GM21381 (cell line): Measurements from ENCODE around the gene CMPK2.
"Not testable (repeated sequence)": the region's sequence is repeated elsewhere in the genome, so short reads cannot be mapped to it uniquely, and the experiment has no call there.

ENCODE experiments used
- ATAC-seq: cut with Tn5 transposase; IDR thresholded peaks from one replicate; pipeline ENCODE4 v1.9.1; 2021; ENCODE audit warnings: mild to moderate bottlenecking, moderate library complexity; ENCODE audit not compliant: unreplicated experiment

The CMPK2 gene

GRCh38 chr2:6865346-6866274, at the start of gene CMPK2:
TSS of gene CMPK2 (minus strand) at chr2:6865907. CDS start at chr2:6865696, 211 bp downstream.
- peak; percentile 77 for ATAC-seq

- ATAC-seq = no peak
These were observed 49.7 kb upstream of the CMPK2 start for GRCh38 chr2:6915399-6915798.

- ATAC-seq = no peak
These were observed 49.1 kb upstream of the CMPK2 start for GRCh38 chr2:6914828-6915227.

- no peak for ATAC-seq
These were observed 47.9 kb upstream of the CMPK2 start for GRCh38 chr2:6913415-6914157.

- no peak for ATAC-seq
These were observed 46.0 kb upstream of the CMPK2 start for GRCh38 chr2:6911721-6912120.

- ATAC-seq = peak; percentile 98
These were observed 44.0 kb upstream of the CMPK2 start for GRCh38 chr2:6909431-6910385.

- ATAC-seq = no peak
These were observed 42.6 kb upstream of the CMPK2 start for GRCh38 chr2:6908291-6908690.

- ATAC-seq = no peak
These were observed 40.5 kb upstream of the CMPK2 start for GRCh38 chr2:6906165-6906741.

- ATAC-seq = no peak
These were observed 40.0 kb upstream of the CMPK2 start for GRCh38 chr2:6905668-6906067.

GRCh38 chr2:6902581-6902980, 36.9 kb upstream of the CMPK2 start:
- not testable (repeated sequence) for ATAC-seq

GRCh38 chr2:6896930-6897759, 31.4 kb upstream of the CMPK2 start:
- no peak for ATAC-seq

GRCh38 chr2:6893876-6894482, 28.3 kb upstream of the CMPK2 start:
- ATAC-seq = no peak

GRCh38 chr2:6888724-6889123, 23.0 kb upstream of the CMPK2 start:
- ATAC-seq = no peak

GRCh38 chr2:6887751-6888192, 22.1 kb upstream of the CMPK2 start:
- ATAC-seq = no peak

- no peak for ATAC-seq
These were observed 20.3 kb upstream of the CMPK2 start for GRCh38 chr2:6885968-6886367.

GRCh38 chr2:6885551-6885950, 19.8 kb upstream of the CMPK2 start:
- ATAC-seq = no peak

- ATAC-seq = no peak
These were observed 17.9 kb upstream of the CMPK2 start for GRCh38 chr2:6883448-6884122.

- no peak for ATAC-seq
These were observed 15.8 kb upstream of the CMPK2 start for GRCh38 chr2:6881516-6881915.

GRCh38 chr2:6881046-6881445, 15.3 kb upstream of the CMPK2 start:
- ATAC-seq = no peak
